NCI-H526 (cell line): ENCODE data around the gene ZIC2.
A peak's percentile ranks its signal among the peaks of the same experiment; 100 is the strongest.
"Not testable (repeated sequence)": the region's sequence is repeated elsewhere in the genome, so short reads cannot be mapped to it uniquely, and the experiment has no call there.

Experiments
- DNase-seq, 2 experiments: peaks; one replicate each; lab custom pipeline; 2025; lab: John Stamatoyannopoulos, UW

Gene ZIC2

GRCh38 chr13:99981735-99982035 is at the start of gene ZIC2:
Gene ZIC2, plus strand, starts transcription at chr13:99981784. Its CDS starts 281 bp downstream, at chr13:99982065.
- peak in 1 of 2 experiments; percentile 67 for DNase-seq

GRCh38 chr13:99932912-99933311 is 48.7 kb upstream of the ZIC2 start:
- no peak for DNase-seq

- peak in 1 of 2 experiments; percentile 13 for DNase-seq
These were observed 45.8 kb upstream of the ZIC2 start for GRCh38 chr13:99935772-99936171.

- no peak for DNase-seq
These were observed 42.9 kb upstream of the ZIC2 start for GRCh38 chr13:99938635-99939034.

GRCh38 chr13:99941086-99941485 is 40.5 kb upstream of the ZIC2 start:
- DNase-seq = peak; percentile 47 to 60

GRCh38 chr13:99941911-99942310 is 39.7 kb upstream of the ZIC2 start:
- DNase-seq = no peak

GRCh38 chr13:99944102-99944501 is 37.5 kb upstream of the ZIC2 start:
- no peak for DNase-seq

GRCh38 chr13:99944606-99945005 is 37.0 kb upstream of the ZIC2 start:
- DNase-seq = no peak

GRCh38 chr13:99945515-99945914 is 36.1 kb upstream of the ZIC2 start:
- not testable (repeated sequence) for DNase-seq

GRCh38 chr13:99947666-99948065 is 33.9 kb upstream of the ZIC2 start:
- no peak for DNase-seq

GRCh38 chr13:99948411-99948810 is 33.2 kb upstream of the ZIC2 start:
- no peak for DNase-seq

- no peak for DNase-seq
These were observed 32.5 kb upstream of the ZIC2 start for GRCh38 chr13:99948907-99949678.

- no peak for DNase-seq
These were observed 31.7 kb upstream of the ZIC2 start for GRCh38 chr13:99949679-99950413.

- not testable (repeated sequence) for DNase-seq
These were observed 29.9 kb upstream of the ZIC2 start for GRCh38 chr13:99951666-99952065.

GRCh38 chr13:99953138-99953755 is 28.3 kb upstream of the ZIC2 start:
- no peak for DNase-seq

GRCh38 chr13:99955107-99955746 is 26.4 kb upstream of the ZIC2 start:
- no peak for DNase-seq

- peak in 1 of 2 experiments; percentile 43 for DNase-seq
These were observed 25.7 kb upstream of the ZIC2 start for GRCh38 chr13:99955747-99956472.

- peak in 1 of 2 experiments; percentile 52 for DNase-seq
These were observed 24.9 kb upstream of the ZIC2 start for GRCh38 chr13:99956473-99957349.

- peak in 1 of 2 experiments; percentile 20 for DNase-seq
These were observed 23.0 kb upstream of the ZIC2 start for GRCh38 chr13:99958406-99959126.

- DNase-seq = peak in 1 of 2 experiments; percentile 35
These were observed 22.5 kb upstream of the ZIC2 start for GRCh38 chr13:99959127-99959539.
